C4-2B (cell line): ENCODE data around the gene MYOCD.

Source experiments
- ZFX ChIP-seq: fragments of 450-650 bp; IDR thresholded peaks from 2 replicates; pipeline ENCODE4 v1.6.1; 2017
- TF ChIP-seq, protein P1 (sequence below): fragments of 450-650 bp; conservative IDR thresholded peaks from 2 replicates; pipeline ENCODE4 v1.5.1; 2017; ENCODE audit warnings: mild to moderate bottlenecking

DNA sequence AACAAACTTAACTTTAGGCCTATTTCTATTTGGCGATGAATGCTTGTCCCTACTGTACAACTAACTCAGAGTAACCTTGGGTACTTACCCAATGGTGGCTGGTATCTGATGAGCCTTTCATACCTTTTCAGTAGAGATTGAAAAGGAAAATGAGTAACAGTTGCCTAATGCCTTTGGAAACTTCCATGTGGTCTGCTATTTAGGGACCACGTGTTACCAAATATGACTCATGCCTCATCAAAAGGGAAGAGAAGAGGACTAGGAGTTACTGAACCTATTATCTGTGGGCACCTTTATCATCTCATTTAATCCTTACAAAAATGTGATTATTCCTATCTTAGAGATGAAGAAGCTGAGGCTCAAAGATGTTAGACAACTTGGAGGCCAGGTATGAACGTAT is 8.1 kb downstream of the MYOCD start:
- TF ChIP-seq, protein P1, sequence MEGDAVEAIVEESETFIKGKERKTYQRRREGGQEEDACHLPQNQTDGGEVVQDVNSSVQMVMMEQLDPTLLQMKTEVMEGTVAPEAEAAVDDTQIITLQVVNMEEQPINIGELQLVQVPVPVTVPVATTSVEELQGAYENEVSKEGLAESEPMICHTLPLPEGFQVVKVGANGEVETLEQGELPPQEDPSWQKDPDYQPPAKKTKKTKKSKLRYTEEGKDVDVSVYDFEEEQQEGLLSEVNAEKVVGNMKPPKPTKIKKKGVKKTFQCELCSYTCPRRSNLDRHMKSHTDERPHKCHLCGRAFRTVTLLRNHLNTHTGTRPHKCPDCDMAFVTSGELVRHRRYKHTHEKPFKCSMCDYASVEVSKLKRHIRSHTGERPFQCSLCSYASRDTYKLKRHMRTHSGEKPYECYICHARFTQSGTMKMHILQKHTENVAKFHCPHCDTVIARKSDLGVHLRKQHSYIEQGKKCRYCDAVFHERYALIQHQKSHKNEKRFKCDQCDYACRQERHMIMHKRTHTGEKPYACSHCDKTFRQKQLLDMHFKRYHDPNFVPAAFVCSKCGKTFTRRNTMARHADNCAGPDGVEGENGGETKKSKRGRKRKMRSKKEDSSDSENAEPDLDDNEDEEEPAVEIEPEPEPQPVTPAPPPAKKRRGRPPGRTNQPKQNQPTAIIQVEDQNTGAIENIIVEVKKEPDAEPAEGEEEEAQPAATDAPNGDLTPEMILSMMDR = no peak
- no peak for TF ChIP-seq ZFX
